ENCODE measurements around the gene PUSL1. TPM values are rescaled to one million over a fixed set of nuclear protein-coding genes. Genes with fewer than 3 reads are reported as not detected.

PUSL1 gene
- total RNA-seq, 4 donors from 2014 or later: 20.0 to 52.5 (median 33.2) TPM

DNA sequence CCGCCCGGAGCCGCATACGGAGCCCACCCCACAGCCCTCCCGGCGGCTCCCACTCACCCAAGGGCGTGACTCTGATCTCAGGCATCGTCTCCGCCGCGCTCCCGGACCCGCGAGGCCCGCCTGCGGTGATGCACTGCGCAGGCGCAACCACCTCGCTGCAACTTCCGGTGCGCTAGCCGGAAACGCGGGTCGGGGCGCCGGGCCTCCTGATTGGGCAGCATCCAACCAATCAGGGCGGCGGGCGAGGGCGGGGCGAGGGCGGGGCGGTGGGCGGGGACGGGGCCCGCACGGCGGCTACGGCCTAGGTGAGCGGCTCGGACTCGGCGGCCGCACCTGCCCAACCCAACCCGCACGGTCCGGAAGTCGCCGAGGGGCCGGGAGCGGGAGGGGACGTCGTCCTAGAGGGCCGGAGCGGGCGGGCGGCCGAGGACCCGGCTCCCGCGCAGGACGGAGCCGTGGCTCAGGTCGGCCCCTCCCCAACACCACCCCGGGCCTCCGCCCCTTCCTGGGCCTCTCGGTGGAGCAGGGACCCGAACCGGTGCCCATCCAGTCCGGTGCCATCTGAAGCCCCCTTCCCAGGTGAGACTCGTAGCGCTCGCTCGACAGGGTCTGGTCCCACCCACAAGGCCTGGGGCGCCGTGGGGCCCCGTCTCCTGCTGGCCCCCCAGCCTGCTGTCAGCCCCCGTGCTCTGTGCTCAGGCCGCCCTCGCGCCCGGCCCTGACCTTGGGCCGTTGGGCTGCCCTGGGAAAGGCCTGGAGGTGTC lies 16.3 kb downstream of the PUSL1 start, which contains the start of the genes CPTP and INTS11:
TSS of gene CPTP (plus strand) at position 279 of the 764 bp plus-strand sequence. CDS start 2,109 bp downstream, outside the sequence.
TSS of gene INTS11 (minus strand) at position 137 of the 764 bp plus-strand sequence. CDS start at position 85, 52 bp downstream.
- WGBS, 2 donors: 0% methylated on average over 3 of the region's 84 CpGs; no CpG with 5 or more reads in 1 of the 2 donors
- H3K4me1 ChIP-seq: peaks cover 15 to 68% (median 44%) of the 10 kb centered on the region in 3 donors
- peak; percentile 61 for DNase-seq

DNA sequence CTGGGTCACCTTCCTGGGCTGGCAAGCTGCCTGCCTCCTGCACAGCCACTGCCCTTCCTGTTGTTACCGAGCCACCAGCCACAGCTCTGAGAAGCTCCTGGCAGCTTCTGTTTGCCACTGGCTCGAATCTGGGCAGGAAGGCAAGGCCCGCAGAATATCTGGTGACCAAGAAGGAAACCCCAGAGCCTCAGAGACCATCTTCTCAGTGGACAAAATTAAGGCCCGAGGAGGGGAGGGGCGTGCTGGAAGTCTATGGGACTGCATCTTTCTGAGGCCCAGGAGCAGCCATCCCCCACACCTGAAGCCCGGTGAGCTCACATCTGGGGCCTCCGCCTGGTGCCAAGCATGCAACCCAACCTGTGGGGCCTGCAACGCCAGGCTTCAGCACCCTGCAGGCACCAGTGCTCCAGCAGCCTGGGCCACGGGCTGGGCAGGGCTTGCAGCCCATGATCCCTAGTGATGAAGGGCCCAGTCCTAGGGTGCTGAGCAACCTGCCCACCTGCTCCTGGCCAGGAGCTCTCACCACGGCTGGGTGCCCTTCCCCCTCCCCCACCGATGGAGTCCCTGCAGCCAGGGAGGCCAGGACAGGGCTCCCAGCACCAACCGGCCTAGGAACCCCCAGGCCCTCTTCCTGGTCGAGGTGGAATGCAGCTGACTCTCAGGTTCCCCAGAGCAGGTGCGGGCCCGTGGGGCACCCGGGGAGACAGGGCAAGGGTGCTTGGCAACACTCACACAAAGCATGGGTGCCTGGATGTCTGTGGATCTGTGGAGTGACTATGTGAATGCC lies 17.1 kb downstream of the PUSL1 start:
- intact Hi-C loops (cut with DNase I): no loop called here
- TF ChIP-seq, protein P1, sequence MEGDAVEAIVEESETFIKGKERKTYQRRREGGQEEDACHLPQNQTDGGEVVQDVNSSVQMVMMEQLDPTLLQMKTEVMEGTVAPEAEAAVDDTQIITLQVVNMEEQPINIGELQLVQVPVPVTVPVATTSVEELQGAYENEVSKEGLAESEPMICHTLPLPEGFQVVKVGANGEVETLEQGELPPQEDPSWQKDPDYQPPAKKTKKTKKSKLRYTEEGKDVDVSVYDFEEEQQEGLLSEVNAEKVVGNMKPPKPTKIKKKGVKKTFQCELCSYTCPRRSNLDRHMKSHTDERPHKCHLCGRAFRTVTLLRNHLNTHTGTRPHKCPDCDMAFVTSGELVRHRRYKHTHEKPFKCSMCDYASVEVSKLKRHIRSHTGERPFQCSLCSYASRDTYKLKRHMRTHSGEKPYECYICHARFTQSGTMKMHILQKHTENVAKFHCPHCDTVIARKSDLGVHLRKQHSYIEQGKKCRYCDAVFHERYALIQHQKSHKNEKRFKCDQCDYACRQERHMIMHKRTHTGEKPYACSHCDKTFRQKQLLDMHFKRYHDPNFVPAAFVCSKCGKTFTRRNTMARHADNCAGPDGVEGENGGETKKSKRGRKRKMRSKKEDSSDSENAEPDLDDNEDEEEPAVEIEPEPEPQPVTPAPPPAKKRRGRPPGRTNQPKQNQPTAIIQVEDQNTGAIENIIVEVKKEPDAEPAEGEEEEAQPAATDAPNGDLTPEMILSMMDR (IDR thresholded peaks at IDR 0.05): no peak
- TF ChIP-seq POLR2A (IDR thresholded peaks at IDR 0.05): no peak
- no peak for DNase-seq
- Histone ChIP-seq H3K27me3 (no peaks in the 10 kb centered on the region), H3K4me3 (peak overlapping the region; percentile 81 to 100 (median 92)), H3K27ac (peak overlapping the region; percentile 95 to 98 (median 96)), H3K4me1 (peaks cover 16 to 68% (median 44%) of the 10 kb centered on the region in 3 donors), H3K9me3 (no peaks in the 10 kb centered on the region), H3K36me3 (peaks cover 13 to 54% (median 19%) of the 10 kb centered on the region in 3 donors)
- WGBS, 2 donors: 18 to 27% methylated on average over 5 of the region's 16 CpGs

More for the DNA sequence above, 16.3 kb downstream of the PUSL1 start, which contains the start of the genes CPTP and INTS11:
- Histone ChIP-seq H3K4me3 (peak within 1 kb of the TSS; percentile 81 to 100 (median 92)), H3K36me3 (peaks cover 13 to 62% (median 19%) of the 10 kb centered on the region in 3 donors), H3K27ac (peak within 1 kb of the TSS; percentile 95 to 98 (median 96)), H3K27me3 (no peaks in the 10 kb centered on the region), H3K9me3 (no peaks in the 10 kb centered on the region)
- TF ChIP-seq POLR2A (IDR thresholded peaks at IDR 0.05): peak in 2 of 4 donors; percentile 68 to 82
- TF ChIP-seq, protein P1 (IDR thresholded peaks at IDR 0.05): no peak
- intact Hi-C loops (cut with DNase I): no loop called here

DNA sequence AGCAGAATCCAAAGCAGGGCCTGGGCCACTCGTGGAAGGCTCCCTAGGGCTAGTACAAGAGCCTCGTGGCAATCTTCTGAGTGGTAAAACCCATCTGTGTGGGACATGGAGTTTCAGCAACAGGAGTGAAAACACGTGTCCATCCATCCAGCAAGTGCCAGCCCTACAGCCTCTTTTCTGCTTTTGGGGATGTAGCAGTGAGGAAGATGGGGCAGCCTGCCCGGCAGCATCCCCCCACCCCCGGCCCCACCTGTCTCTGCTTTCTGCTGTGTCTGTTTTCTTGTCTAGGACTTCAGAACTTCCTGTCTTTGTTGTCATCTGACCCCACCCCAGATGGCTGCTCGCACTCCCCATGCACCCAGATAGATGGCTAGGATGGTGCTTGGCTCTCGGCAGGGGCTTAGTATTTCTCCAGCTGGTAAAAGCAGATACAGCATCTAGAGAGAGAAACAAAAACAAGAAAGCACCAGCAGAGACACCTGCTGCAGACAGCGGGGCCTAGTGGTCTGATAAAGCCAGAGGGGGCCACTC lies 17.7 kb downstream of the PUSL1 start:
- H3K4me1 ChIP-seq: peaks cover 23 to 68% (median 47%) of the 10 kb centered on the region in 3 donors
- peak overlapping the region in 3 of 4 donors; percentile 81 to 100 (median 87) for H3K4me3 ChIP-seq

DNA sequence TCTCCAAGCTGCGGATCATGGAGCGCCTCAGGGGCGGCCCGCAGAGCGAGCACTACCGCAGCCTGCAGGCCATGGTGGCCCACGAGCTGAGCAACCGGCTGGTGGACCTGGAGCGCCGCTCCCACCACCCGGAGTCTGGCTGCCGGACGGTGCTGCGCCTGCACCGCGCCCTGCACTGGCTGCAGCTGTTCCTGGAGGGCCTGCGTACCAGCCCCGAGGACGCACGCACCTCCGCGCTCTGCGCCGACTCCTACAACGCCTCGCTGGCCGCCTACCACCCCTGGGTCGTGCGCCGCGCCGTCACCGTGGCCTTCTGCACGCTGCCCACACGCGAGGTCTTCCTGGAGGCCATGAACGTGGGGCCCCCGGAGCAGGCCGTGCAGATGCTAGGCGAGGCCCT lies 18.9 kb downstream of the PUSL1 start:
- TF ChIP-seq, protein P1 (IDR thresholded peaks at IDR 0.05): no peak
- no peak for TF ChIP-seq POLR2A (IDR thresholded peaks at IDR 0.05)
- peaks cover 31 to 68% (median 48%) of the 10 kb centered on the region in 3 donors for H3K4me1 ChIP-seq
- H3K27me3 ChIP-seq: peaks cover 0 to 9% (median 0%) of the 10 kb centered on the region in 4 donors
- no peak overlapping the region for H3K4me3 ChIP-seq
- WGBS, 2 donors: 87 to 90% methylated on average over 2 to 22 of the region's 40 CpGs
- intact Hi-C loops (cut with DNase I): no loop called here
- peaks cover 13 to 36% (median 16%) of the 10 kb centered on the region in 3 donors for H3K36me3 ChIP-seq
- no peak for DNase-seq
- H3K9me3 ChIP-seq: no peaks in the 10 kb centered on the region
- no peak overlapping the region for H3K27ac ChIP-seq

More for the DNA sequence above, 17.7 kb downstream of the PUSL1 start:
- WGBS, 2 donors: 61 to 71% methylated on average over 4 to 6 of the region's 8 CpGs
- no peak for DNase-seq
- intact Hi-C loops (cut with DNase I): no loop called here
- Histone ChIP-seq H3K36me3 (peaks cover 13 to 48% (median 19%) of the 10 kb centered on the region in 3 donors), H3K27me3 (peaks cover 0 to under 1% (median 0%) of the 10 kb centered on the region in 4 donors), H3K27ac (peak overlapping the region; percentile 95 to 98 (median 96)), H3K9me3 (no peaks in the 10 kb centered on the region)
- TF ChIP-seq, protein P1 (IDR thresholded peaks at IDR 0.05): no peak
- no peak for TF ChIP-seq POLR2A (IDR thresholded peaks at IDR 0.05)
